ENCODE data around the gene SCN5A. TPM values are rescaled to one million over a fixed set of nuclear protein-coding genes. Genes with fewer than 3 reads are reported as not detected.

SCN5A gene
- total RNA-seq, 1 donor from 2014 or later: 3.3 TPM

DNA sequence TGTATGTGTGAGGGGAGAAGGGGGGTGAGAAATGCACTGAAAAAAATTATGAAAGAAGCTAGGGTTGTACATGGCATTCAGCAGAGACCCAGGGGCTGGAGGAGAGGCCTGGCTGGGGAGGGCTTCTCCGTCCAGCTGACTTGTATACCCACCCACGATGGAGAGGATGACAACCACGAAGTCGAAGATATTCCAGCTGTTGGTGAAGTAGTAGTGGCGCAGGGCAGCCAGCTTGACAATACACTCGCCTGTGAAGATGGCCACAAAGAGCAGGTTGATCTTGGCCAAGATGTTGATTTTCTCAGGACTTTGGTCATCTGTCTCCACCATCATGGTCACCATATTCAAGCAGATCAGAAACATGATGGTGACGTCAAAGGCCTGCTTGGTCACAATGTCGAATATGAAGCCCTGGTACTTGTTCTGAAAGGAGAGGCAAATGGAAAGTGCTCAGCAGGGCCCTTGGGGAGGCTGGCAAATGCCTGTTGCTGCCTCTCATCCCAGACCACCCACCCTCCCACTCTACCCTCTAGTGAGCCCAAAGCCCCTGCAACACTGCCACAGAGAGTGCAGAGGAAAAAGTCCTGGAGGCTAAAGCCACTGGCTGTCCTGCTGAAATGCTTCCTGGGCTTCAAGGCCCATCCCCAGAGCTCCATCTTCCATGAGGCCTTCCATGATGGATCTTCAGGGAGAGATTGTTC, 95.2 kb downstream of the SCN5A start:
- no peaks in the 10 kb centered on the region for H3K4me1 Mint-ChIP-seq (ENCODE audit: low read depth, unreplicated experiment)
- no peaks in the 10 kb centered on the region for H3K4me1 ChIP-seq (ENCODE audit: insufficient read depth, low read length)
- H3K36me3 ChIP-seq (ENCODE audit: insufficient read depth, low read length): no peaks in the 10 kb centered on the region
- H3K36me3 Mint-ChIP-seq (ENCODE audit: low read depth, unreplicated experiment): peaks cover 3% of the 10 kb centered on the region
- FAIRE-seq: no peak
- no peak overlapping the region for H3K9ac ChIP-seq (ENCODE audit: low read length)
- H3K4me2 ChIP-seq (ENCODE audit: low read length): no peak overlapping the region
- no peaks in the 10 kb centered on the region for H3K79me2 ChIP-seq (ENCODE audit: insufficient read depth, low read length)
- no peaks in the 10 kb centered on the region for H4K20me1 ChIP-seq (ENCODE audit: insufficient read depth, low read length)
- peaks cover 1% of the 10 kb centered on the region for H3K9me3 Mint-ChIP-seq (ENCODE audit: unreplicated experiment)
- H3K27ac Mint-ChIP-seq (ENCODE audit: unreplicated experiment): no peak overlapping the region
- H3K4me3 ChIP-seq (ENCODE audit: insufficient read depth, low read depth, low read length): no peak overlapping the region
- H3K27me3 Mint-ChIP-seq (ENCODE audit: low read depth, unreplicated experiment): peaks cover 15% of the 10 kb centered on the region
- DNase-seq (ENCODE audit: low read depth): no peak
- no peak overlapping the region for H2AFZ ChIP-seq (ENCODE audit: low read depth, low read length)
- no peaks in the 10 kb centered on the region for H3K9me3 ChIP-seq (ENCODE audit: insufficient read depth, low read depth, low read length)
- no peaks in the 10 kb centered on the region for H3K27me3 ChIP-seq (ENCODE audit: insufficient read depth, low read length)
- no peak for TF ChIP-seq EZH2 (IDR thresholded peaks at IDR 0.05; ENCODE audit: insufficient read depth, low read length)
- TF ChIP-seq, protein P1, sequence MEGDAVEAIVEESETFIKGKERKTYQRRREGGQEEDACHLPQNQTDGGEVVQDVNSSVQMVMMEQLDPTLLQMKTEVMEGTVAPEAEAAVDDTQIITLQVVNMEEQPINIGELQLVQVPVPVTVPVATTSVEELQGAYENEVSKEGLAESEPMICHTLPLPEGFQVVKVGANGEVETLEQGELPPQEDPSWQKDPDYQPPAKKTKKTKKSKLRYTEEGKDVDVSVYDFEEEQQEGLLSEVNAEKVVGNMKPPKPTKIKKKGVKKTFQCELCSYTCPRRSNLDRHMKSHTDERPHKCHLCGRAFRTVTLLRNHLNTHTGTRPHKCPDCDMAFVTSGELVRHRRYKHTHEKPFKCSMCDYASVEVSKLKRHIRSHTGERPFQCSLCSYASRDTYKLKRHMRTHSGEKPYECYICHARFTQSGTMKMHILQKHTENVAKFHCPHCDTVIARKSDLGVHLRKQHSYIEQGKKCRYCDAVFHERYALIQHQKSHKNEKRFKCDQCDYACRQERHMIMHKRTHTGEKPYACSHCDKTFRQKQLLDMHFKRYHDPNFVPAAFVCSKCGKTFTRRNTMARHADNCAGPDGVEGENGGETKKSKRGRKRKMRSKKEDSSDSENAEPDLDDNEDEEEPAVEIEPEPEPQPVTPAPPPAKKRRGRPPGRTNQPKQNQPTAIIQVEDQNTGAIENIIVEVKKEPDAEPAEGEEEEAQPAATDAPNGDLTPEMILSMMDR (IDR thresholded peaks at IDR 0.05; ENCODE audit: insufficient read depth, low read depth, low read length): no peak
- no peak overlapping the region for H3K4me3 Mint-ChIP-seq (ENCODE audit: unreplicated experiment)
- no peak overlapping the region for H3K27ac ChIP-seq (ENCODE audit: low read depth, low read length)

GRCh38 chr3:38553071-38553470, 96.4 kb downstream of the SCN5A start:
- no peak overlapping the region for H3K27ac ChIP-seq (ENCODE audit: low read depth, low read length)
- DNase-seq (ENCODE audit: low read depth) (no peak), FAIRE-seq (no peak)
- H3K9ac ChIP-seq (ENCODE audit: low read length): no peak overlapping the region
- H3K36me3 ChIP-seq (ENCODE audit: insufficient read depth, low read length): no peaks in the 10 kb centered on the region
- H3K4me3 Mint-ChIP-seq (ENCODE audit: unreplicated experiment): no peak overlapping the region
- no peaks in the 10 kb centered on the region for H3K27me3 ChIP-seq (ENCODE audit: insufficient read depth, low read length)
- no peak overlapping the region for H2AFZ ChIP-seq (ENCODE audit: low read depth, low read length)
- peaks cover 3% of the 10 kb centered on the region for H3K36me3 Mint-ChIP-seq (ENCODE audit: low read depth, unreplicated experiment)
- TF ChIP-seq, protein P1 (IDR thresholded peaks at IDR 0.05; ENCODE audit: insufficient read depth, low read depth, low read length): no peak
- H3K9me3 Mint-ChIP-seq (ENCODE audit: unreplicated experiment): peaks cover 1% of the 10 kb centered on the region
- no peaks in the 10 kb centered on the region for H3K9me3 ChIP-seq (ENCODE audit: insufficient read depth, low read depth, low read length)
- no peaks in the 10 kb centered on the region for H4K20me1 ChIP-seq (ENCODE audit: insufficient read depth, low read length)
- H3K4me3 ChIP-seq (ENCODE audit: insufficient read depth, low read depth, low read length): no peak overlapping the region
- H3K79me2 ChIP-seq (ENCODE audit: insufficient read depth, low read length): no peaks in the 10 kb centered on the region
- no peak overlapping the region for H3K4me2 ChIP-seq (ENCODE audit: low read length)
- H3K4me1 Mint-ChIP-seq (ENCODE audit: low read depth, unreplicated experiment): peaks cover 5% of the 10 kb centered on the region
- H3K4me1 ChIP-seq (ENCODE audit: insufficient read depth, low read length): no peaks in the 10 kb centered on the region
- peaks cover 19% of the 10 kb centered on the region for H3K27me3 Mint-ChIP-seq (ENCODE audit: low read depth, unreplicated experiment)
- H3K27ac Mint-ChIP-seq (ENCODE audit: unreplicated experiment): no peak overlapping the region

DNA sequence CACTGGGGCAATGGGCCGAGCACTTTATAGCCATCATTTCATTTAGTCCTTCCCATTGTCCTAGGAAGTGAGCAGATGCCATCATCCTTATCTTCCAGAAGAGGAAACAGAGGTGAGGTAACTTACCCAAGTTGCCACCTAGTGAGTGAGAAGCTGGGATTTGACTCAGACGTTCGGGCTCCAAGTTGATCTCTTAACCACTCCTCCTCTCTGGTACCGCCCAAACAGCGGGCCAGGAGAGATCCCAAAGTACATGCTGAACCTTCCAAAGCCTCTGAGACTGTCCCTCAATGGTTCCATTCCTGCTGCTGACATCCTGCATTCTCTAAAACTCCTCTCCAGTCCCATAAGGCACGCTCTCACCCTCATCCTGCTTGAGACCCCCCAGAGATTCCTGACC, 97.1 kb downstream of the SCN5A start:
- Histone ChIP-seq H3K4me1 (ENCODE audit: insufficient read depth, low read length) (no peaks in the 10 kb centered on the region), H3K9me3 (ENCODE audit: insufficient read depth, low read depth, low read length) (no peaks in the 10 kb centered on the region), H3K27ac (ENCODE audit: low read depth, low read length) (no peak overlapping the region), H3K9ac (ENCODE audit: low read length) (no peak overlapping the region), H3K79me2 (ENCODE audit: insufficient read depth, low read length) (no peaks in the 10 kb centered on the region), H2AFZ (ENCODE audit: low read depth, low read length) (no peak overlapping the region), H3K36me3 (ENCODE audit: insufficient read depth, low read length) (no peaks in the 10 kb centered on the region), H3K4me2 (ENCODE audit: low read length) (no peak overlapping the region), H3K27me3 (ENCODE audit: insufficient read depth, low read length) (no peaks in the 10 kb centered on the region), H3K4me3 (ENCODE audit: insufficient read depth, low read depth, low read length) (no peak overlapping the region), H4K20me1 (ENCODE audit: insufficient read depth, low read length) (no peaks in the 10 kb centered on the region)
- FAIRE-seq (no peak), DNase-seq (ENCODE audit: low read depth) (no peak)
- H3K27ac Mint-ChIP-seq (ENCODE audit: unreplicated experiment): no peak overlapping the region
- no peak overlapping the region for H3K4me3 Mint-ChIP-seq (ENCODE audit: unreplicated experiment)
- peaks cover 6% of the 10 kb centered on the region for H3K4me1 Mint-ChIP-seq (ENCODE audit: low read depth, unreplicated experiment)
- no peak for TF ChIP-seq EZH2 (IDR thresholded peaks at IDR 0.05; ENCODE audit: insufficient read depth, low read length)
- TF ChIP-seq, protein P1 (IDR thresholded peaks at IDR 0.05; ENCODE audit: insufficient read depth, low read depth, low read length): no peak
- H3K27me3 Mint-ChIP-seq (ENCODE audit: low read depth, unreplicated experiment): peaks cover 19% of the 10 kb centered on the region
- peaks cover 1% of the 10 kb centered on the region for H3K9me3 Mint-ChIP-seq (ENCODE audit: unreplicated experiment)
- peaks cover 3% of the 10 kb centered on the region for H3K36me3 Mint-ChIP-seq (ENCODE audit: low read depth, unreplicated experiment)
